ENCODE data around the gene EOGT. TPM values are rescaled to one million over a fixed set of nuclear protein-coding genes. Genes with fewer than 3 reads are reported as not detected.

The EOGT gene
- 93.4 TPM for total RNA-seq (ENCODE audit: insufficient read depth, low replicate concordance)

GRCh38 chr3:69013253-69014021, at the start of gene EOGT:
Gene EOGT (minus strand): TSS chr3:69013684. CDS start chr3:69009846, 3,838 bp downstream.
- peak; percentile 87 for DNase-seq (ENCODE audit: low spot score)

- no peak for DNase-seq (ENCODE audit: low spot score)
Measured at GRCh38 chr3:69059688-69060087, 46.2 kb upstream of the EOGT start.

- no peak for DNase-seq (ENCODE audit: low spot score)
Measured at GRCh38 chr3:69058947-69059224, 45.4 kb upstream of the EOGT start.

GRCh38 chr3:69058180-69058946, 44.9 kb upstream of the EOGT start:
- no peak for DNase-seq (ENCODE audit: low spot score)

GRCh38 chr3:69052472-69052898, 39.0 kb upstream of the EOGT start:
- DNase-seq (ENCODE audit: low spot score) = no peak

- peak; percentile 99 for DNase-seq (ENCODE audit: low spot score)
Measured at GRCh38 chr3:69051756-69052471, 38.4 kb upstream of the EOGT start, which contains the start of gene TMF1. Gene TMF1 (minus strand): TSS chr3:69052333. CDS start chr3:69052086, 247 bp downstream.

- no peak for DNase-seq (ENCODE audit: low spot score)
Measured at GRCh38 chr3:69048990-69049389, 35.5 kb upstream of the EOGT start.

GRCh38 chr3:69044608-69045007, 31.1 kb upstream of the EOGT start:
- DNase-seq (ENCODE audit: low spot score) = no peak

- DNase-seq (ENCODE audit: low spot score) = no peak
Measured at GRCh38 chr3:69033470-69033869, 20.0 kb upstream of the EOGT start.

GRCh38 chr3:69032737-69033136, 19.3 kb upstream of the EOGT start:
- no peak for DNase-seq (ENCODE audit: low spot score)

GRCh38 chr3:69032142-69032541, 18.7 kb upstream of the EOGT start:
- peak; percentile 6 for DNase-seq (ENCODE audit: low spot score)

- DNase-seq (ENCODE audit: low spot score) = no peak
Measured at GRCh38 chr3:69031635-69032034, 18.2 kb upstream of the EOGT start.

GRCh38 chr3:69020857-69021256, 7.4 kb upstream of the EOGT start:
- DNase-seq (ENCODE audit: low spot score) = no peak

- no peak for DNase-seq (ENCODE audit: low spot score)
Measured at GRCh38 chr3:69020424-69020823, 6.9 kb upstream of the EOGT start.

GRCh38 chr3:69016901-69017300, 3.4 kb upstream of the EOGT start:
- no peak for DNase-seq (ENCODE audit: low spot score)

- DNase-seq (ENCODE audit: low spot score) = no peak
Measured at GRCh38 chr3:69016102-69016501, 2.6 kb upstream of the EOGT start.

GRCh38 chr3:69014022-69014580, 617 bp upstream of the EOGT start:
- no peak for DNase-seq (ENCODE audit: low spot score)

GRCh38 chr3:69012800-69013252, 658 bp downstream of the EOGT start:
- DNase-seq (ENCODE audit: low spot score) = peak; percentile 48

- DNase-seq (ENCODE audit: low spot score) = peak; percentile 31
Measured at GRCh38 chr3:69012100-69012799, 1.2 kb downstream of the EOGT start.

GRCh38 chr3:69011096-69011730, 2.3 kb downstream of the EOGT start:
- DNase-seq (ENCODE audit: low spot score) = no peak

Measured in umbilical cord (tissue), 2 donors.